ENCODE data around the gene DNASE1L2.

Gene DNASE1L2

GRCh38 chr16:2287916-2288547 is 51.8 kb downstream of the DNASE1L2 start:
- TF ChIP-seq TAF1 (IDR thresholded peaks at IDR 0.05; ENCODE audit: borderline replicate concordance, low read depth, low read length) (no peak), POLR2A (IDR thresholded peaks at IDR 0.05; ENCODE audit: low read depth, low read length) (no peak), POLR2AphosphoS5 (IDR thresholded peaks at IDR 0.05; ENCODE audit: low read depth, low read length) (no peak)
- DNase-seq (ENCODE audit: insufficient read length) (no peak), FAIRE-seq (no peak)
